Measurements from ENCODE around the gene NKX1-1.
"Not testable (repeated sequence)": the region's sequence is repeated elsewhere in the genome, so short reads cannot be mapped to it uniquely, and the experiment has no call there.

NKX1-1 gene

DNA sequence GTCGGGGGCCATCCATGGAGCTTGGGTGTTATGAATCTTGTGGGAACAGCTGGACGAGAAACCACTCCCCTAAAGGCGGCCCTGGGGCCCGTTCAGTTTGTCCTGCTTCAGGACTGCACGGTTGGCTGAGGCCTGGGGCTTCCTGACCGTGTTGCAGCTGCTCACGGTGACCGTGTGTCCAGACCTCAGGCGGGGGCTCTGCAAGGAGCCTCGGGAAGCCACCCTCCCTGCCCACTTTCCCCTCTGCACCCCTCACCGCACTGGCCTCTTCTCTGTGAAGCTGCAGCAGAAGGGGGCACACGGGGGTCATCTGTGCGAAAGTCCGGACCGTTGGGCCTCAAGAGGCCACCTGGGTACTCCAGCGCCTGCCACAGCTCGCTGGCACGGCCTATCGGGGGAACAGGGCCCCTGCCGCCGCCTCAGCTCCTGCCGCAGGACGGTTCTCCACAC lies 29.8 kb downstream of the NKX1-1 start:
- TF ChIP-seq, protein P1, sequence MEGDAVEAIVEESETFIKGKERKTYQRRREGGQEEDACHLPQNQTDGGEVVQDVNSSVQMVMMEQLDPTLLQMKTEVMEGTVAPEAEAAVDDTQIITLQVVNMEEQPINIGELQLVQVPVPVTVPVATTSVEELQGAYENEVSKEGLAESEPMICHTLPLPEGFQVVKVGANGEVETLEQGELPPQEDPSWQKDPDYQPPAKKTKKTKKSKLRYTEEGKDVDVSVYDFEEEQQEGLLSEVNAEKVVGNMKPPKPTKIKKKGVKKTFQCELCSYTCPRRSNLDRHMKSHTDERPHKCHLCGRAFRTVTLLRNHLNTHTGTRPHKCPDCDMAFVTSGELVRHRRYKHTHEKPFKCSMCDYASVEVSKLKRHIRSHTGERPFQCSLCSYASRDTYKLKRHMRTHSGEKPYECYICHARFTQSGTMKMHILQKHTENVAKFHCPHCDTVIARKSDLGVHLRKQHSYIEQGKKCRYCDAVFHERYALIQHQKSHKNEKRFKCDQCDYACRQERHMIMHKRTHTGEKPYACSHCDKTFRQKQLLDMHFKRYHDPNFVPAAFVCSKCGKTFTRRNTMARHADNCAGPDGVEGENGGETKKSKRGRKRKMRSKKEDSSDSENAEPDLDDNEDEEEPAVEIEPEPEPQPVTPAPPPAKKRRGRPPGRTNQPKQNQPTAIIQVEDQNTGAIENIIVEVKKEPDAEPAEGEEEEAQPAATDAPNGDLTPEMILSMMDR (IDR thresholded peaks at IDR 0.05; ENCODE audit: insufficient read depth, missing control alignments) = no peak
- FAIRE-seq = no peak
- no peak for DNase-seq (ENCODE audit: insufficient read length, low spot score)

DNA sequence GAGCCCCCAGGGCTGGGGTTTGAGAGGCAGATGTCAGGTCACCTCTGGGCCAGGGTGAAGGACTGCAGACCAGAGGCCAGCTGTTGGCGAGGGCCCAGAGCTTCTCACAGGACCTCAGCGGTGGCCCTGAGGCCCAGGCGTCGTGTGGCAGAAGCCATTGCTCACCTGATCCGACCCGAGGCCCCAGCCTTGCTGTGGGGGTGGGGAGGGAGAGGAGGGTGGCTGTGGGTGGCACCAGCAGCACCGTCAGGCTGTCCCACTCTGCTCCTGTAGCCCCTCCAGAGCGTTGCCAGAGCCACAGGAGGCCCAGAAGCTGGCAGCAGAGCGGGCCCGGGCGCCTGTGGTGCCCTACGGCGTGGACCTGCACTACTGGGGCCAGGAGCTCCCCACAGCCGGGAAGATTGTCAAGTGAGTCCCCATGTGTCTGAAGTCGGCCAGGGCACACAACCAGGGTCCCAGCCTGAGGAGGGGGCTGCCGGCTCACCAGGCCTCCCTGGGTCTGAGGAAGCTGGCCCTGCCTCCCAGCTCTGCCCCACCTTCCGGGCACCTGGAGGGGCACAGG lies 30.4 kb downstream of the NKX1-1 start:
- FAIRE-seq (no peak), DNase-seq (ENCODE audit: insufficient read length, low spot score) (no peak)
- TF ChIP-seq, protein P1 (IDR thresholded peaks at IDR 0.05; ENCODE audit: insufficient read depth, missing control alignments) = no peak

DNA sequence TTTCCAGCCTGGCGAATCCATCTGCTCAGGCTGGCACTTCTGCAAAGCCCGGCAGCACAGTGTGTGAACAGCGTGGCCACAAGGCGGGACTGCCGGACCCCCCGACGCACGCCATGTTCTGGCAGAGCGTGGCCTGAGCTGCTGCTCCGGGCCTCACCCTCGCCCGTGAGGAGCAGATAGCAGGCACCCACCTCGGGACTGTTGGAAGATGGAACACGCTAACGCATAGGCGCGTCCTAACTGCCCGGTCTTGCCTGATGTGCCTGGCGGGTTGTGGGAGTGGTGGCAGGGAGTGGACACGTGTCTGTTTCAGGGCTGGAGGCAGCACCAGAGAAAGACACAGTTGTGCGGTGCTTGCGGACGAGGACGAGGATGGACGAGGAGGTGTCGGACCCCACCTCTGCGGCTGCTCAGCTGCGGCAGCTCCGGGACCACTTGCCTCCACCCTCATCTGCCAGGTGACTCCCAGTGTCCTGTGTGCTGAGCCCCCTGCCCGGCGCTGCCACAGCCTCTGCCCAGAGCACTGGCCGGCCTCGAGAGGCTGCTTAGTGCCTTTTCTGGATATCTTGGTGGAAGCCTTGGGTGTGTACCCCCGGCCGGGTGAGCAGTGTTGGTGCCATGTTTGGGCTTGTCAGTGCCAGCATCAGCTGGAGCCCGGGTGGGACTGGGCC lies 31.1 kb downstream of the NKX1-1 start:
- DNase-seq (ENCODE audit: insufficient read length, low spot score) (no peak), FAIRE-seq (no peak)
- TF ChIP-seq, protein P1 (IDR thresholded peaks at IDR 0.05; ENCODE audit: insufficient read depth, missing control alignments) = no peak

DNA sequence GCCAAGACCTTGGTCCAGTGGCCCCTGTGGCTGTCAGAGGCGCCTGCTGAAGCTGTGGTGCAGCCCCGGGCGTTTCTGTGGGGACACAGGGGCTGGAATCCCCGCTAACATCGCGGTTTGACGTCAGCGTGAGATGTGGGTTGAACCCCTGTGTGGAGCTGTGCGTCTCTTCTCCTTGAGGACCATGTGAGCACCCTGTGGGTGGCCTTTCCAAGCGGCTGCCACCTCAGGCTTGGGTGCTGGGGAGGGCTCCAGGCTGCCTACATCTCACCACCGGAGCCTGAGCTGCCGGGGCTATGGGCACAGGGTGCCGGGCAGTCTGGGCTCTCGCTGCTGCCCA lies 31.6 kb downstream of the NKX1-1 start:
- FAIRE-seq (no peak), DNase-seq (ENCODE audit: insufficient read length, low spot score) (no peak)
- TF ChIP-seq, protein P1 (IDR thresholded peaks at IDR 0.05; ENCODE audit: insufficient read depth, missing control alignments) = no peak

DNA sequence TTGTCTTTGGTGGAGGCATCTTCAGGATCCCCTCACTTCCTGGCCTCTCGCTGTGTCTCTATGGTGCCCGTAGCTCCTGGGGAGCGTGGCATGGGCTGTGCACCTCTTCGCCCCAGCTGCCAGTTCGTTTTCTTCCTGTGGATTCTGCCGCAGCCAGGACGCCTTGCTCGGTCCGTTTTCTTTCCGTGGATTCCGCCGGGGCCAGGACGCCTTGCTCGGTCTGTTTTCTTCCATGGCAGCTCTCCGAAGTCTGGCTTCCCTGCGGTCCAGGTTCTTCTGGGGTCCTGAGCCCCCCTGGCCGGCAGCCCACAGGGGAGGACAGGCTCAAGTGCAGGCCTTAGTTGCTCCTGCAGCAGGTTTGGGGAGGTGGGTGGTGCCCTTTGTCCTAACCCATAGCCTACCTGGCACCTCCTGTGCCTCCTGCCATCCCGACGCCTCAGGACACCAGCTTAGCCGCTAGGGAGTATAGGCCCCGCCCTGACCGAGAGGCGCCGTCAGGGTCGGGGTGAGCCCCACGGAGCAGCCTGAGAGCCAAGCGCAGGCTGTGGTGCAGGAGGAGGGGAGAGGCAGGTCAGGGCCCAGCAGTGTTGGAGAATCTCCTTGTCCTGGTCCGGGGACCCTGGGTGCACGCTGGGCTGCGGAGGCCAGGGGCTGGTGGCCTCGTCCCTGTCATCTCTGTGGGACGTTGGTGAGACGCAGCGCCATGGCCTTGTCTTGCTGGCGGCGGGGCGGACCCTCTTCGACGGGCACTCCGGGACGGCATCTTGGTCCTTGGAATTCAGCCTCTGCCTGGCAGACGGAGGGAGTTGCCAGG lies 32.1 kb downstream of the NKX1-1 start:
- DNase-seq (ENCODE audit: insufficient read length, low spot score) (no peak), FAIRE-seq (no peak)
- TF ChIP-seq, protein P1 (IDR thresholded peaks at IDR 0.05; ENCODE audit: insufficient read depth, missing control alignments) = no peak

DNA sequence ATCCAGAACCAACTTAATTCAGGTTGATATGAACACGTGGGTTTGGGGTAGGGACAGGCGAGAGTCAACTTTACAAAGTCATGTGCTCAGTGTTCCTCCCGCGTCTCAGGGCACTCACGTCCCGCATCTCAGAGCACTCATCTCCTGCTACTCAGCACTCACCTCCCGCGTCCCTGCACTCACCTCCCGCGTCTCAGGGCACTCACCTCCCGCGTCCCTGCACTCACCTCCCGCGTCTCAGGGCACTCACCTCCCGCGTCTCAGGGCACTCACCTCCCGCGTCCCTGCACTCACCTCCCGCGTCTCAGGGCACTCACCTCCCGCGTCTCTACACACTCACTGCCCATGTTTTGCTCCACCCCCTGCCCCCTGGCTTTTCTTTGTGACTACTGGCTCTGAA lies 33.7 kb downstream of the NKX1-1 start:
- FAIRE-seq; DNase-seq (ENCODE audit: insufficient read length, low spot score): not testable (repeated sequence)

DNA sequence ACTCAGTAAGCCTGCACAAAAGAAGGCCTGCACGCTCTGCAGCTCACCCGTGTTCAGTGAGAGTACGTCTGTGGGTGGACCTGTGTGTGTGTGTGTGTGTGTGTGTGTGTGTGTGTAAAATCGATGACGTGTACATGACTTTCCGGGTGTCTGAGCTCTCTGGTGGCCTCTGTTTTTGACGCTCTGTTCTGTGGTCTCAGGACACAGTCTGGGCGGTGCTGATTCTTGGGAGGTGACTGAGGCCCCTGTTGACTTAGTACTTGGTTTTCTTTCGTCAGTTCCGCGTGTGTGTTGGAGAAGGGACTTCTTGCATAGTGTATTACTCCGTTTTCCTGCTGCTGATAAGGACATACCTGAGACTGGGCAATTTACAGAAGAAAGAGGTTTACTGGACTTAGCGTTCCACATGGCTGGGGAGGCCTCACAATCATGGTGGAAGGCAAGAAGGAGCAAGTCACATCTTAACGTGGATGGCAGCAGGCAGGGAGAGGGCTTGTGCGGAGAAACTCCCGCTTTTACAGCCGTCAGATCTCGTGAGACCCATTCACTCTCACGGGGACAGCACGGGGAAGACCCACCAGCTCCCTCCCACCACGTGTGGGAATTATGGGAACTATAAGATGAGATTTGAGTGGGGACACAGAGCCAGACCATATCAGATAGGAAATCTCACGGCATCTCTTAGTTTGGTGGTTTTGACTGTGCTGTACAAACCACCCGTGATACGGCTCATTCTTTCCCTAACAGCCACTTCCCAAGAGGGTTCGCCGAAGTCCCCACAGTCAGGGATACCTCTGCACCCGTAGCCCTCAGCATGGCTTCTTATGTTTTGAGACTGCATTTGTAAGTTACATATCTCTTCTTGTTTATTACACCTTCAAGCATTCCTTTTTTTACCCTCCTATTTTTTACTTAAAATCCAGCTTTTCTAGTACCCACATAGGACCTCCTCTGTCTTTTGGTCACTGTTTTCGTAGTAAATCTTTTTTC lies 34.8 kb downstream of the NKX1-1 start:
- DNase-seq (ENCODE audit: insufficient read length, low spot score) = no peak
- TF ChIP-seq, protein P1 (IDR thresholded peaks at IDR 0.05; ENCODE audit: insufficient read depth, missing control alignments) = no peak
- FAIRE-seq = no peak
